ENCODE results near the gene SYPL2.
"Not testable (repeated sequence)": the region's sequence is repeated elsewhere in the genome, so short reads cannot be mapped to it uniquely, and the experiment has no call there.

SYPL2 gene

DNA sequence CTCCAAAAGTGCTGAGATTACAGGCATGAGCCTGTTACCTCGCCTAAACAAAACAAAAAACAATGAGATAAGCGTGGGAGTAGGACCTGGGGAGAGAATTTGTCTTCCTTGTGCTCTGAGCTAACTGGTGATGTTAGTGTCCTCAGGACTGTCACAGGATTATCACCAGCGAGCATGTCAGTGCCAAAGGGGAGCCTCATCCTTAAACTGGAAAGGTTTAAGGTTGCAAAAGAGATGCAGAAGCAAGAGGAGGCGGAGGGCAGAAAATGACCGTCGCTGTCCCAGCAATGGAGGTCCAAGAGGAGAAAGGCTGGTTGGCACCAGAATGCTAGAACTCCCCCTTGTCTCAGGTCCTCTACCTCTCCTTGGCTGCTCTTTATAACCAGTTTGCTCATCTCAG is 3.9 kb downstream of the SYPL2 start:
- Histone ChIP-seq H3K27me3 (ENCODE audit: control insufficient read depth, low read length) (peaks cover 31% of the 10 kb centered on the region), H3K36me3 (ENCODE audit: control insufficient read depth, low read length) (no peaks in the 10 kb centered on the region), H3K4me3 (ENCODE audit: low read length) (no peak overlapping the region), H3K79me2 (ENCODE audit: control insufficient read depth, low read length) (no peaks in the 10 kb centered on the region), H3K4me1 (ENCODE audit: control insufficient read depth, low read length) (no peaks in the 10 kb centered on the region), H3K27ac (ENCODE audit: low read depth, low read length) (no peak overlapping the region), H3K9me2 (replicated peaks; ENCODE audit: control insufficient read depth, low read length) (no peaks in the 10 kb centered on the region), H3F3A (ENCODE audit: control insufficient read depth, insufficient read depth) (no peaks in the 10 kb centered on the region), H3K9me3 (ENCODE audit: control insufficient read depth, insufficient read depth, low read length) (no peaks in the 10 kb centered on the region), H4K20me1 (ENCODE audit: control insufficient read depth, insufficient read depth, low read depth, low read length) (no peaks in the 10 kb centered on the region), H3K4me2 (ENCODE audit: low read length) (no peak overlapping the region)
- no peak for TF ChIP-seq EZH2phosphoT487 (IDR thresholded peaks at IDR 0.05; ENCODE audit: borderline replicate concordance, low read length)
- TF ChIP-seq, protein P1, sequence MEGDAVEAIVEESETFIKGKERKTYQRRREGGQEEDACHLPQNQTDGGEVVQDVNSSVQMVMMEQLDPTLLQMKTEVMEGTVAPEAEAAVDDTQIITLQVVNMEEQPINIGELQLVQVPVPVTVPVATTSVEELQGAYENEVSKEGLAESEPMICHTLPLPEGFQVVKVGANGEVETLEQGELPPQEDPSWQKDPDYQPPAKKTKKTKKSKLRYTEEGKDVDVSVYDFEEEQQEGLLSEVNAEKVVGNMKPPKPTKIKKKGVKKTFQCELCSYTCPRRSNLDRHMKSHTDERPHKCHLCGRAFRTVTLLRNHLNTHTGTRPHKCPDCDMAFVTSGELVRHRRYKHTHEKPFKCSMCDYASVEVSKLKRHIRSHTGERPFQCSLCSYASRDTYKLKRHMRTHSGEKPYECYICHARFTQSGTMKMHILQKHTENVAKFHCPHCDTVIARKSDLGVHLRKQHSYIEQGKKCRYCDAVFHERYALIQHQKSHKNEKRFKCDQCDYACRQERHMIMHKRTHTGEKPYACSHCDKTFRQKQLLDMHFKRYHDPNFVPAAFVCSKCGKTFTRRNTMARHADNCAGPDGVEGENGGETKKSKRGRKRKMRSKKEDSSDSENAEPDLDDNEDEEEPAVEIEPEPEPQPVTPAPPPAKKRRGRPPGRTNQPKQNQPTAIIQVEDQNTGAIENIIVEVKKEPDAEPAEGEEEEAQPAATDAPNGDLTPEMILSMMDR (IDR thresholded peaks at IDR 0.05; ENCODE audit: low read depth, low read length, poor library complexity, severe bottlenecking), result no peak

DNA sequence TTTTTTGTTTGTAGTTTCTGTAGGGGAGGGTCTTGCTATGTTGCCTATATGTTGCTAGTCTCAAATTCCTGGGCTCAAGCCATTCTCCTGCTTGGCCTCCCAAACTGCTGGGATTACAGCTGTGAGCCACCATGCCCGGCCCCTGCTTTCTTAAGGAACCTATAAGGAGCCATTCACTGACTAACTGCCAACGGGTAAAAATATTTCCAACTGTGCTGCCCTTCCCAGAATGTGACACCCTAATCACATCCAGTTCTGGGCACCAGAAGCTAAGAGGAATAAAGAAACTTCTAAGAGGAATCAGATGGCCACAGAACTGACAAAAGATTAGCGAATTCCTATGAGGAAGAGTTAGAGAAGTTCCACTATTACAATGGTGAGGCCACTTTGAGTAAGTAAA is 6.4 kb downstream of the SYPL2 start:
- no peaks in the 10 kb centered on the region for H3K9me3 ChIP-seq (ENCODE audit: control insufficient read depth, insufficient read depth, low read length)
- no peak overlapping the region for H3K4me3 ChIP-seq (ENCODE audit: low read length)
- no peaks in the 10 kb centered on the region for H3K9me2 ChIP-seq (replicated peaks; ENCODE audit: control insufficient read depth, low read length)
- H3K27me3 ChIP-seq (ENCODE audit: control insufficient read depth, low read length), result peaks cover 42% of the 10 kb centered on the region
- no peak overlapping the region for H3K27ac ChIP-seq (ENCODE audit: low read depth, low read length)
- H4K20me1 ChIP-seq (ENCODE audit: control insufficient read depth, insufficient read depth, low read depth, low read length), result no peaks in the 10 kb centered on the region
- H3F3A ChIP-seq (ENCODE audit: control insufficient read depth, insufficient read depth), result no peaks in the 10 kb centered on the region
- H3K4me2 ChIP-seq (ENCODE audit: low read length), result no peak overlapping the region
- H3K36me3 ChIP-seq (ENCODE audit: control insufficient read depth, low read length), result no peaks in the 10 kb centered on the region
- TF ChIP-seq, protein P1 (IDR thresholded peaks at IDR 0.05; ENCODE audit: low read depth, low read length, poor library complexity, severe bottlenecking), result no peak
- TF ChIP-seq EZH2phosphoT487 (IDR thresholded peaks at IDR 0.05; ENCODE audit: borderline replicate concordance, low read length), result no peak
- no peaks in the 10 kb centered on the region for H3K4me1 ChIP-seq (ENCODE audit: control insufficient read depth, low read length)
- H3K79me2 ChIP-seq (ENCODE audit: control insufficient read depth, low read length), result no peaks in the 10 kb centered on the region

DNA sequence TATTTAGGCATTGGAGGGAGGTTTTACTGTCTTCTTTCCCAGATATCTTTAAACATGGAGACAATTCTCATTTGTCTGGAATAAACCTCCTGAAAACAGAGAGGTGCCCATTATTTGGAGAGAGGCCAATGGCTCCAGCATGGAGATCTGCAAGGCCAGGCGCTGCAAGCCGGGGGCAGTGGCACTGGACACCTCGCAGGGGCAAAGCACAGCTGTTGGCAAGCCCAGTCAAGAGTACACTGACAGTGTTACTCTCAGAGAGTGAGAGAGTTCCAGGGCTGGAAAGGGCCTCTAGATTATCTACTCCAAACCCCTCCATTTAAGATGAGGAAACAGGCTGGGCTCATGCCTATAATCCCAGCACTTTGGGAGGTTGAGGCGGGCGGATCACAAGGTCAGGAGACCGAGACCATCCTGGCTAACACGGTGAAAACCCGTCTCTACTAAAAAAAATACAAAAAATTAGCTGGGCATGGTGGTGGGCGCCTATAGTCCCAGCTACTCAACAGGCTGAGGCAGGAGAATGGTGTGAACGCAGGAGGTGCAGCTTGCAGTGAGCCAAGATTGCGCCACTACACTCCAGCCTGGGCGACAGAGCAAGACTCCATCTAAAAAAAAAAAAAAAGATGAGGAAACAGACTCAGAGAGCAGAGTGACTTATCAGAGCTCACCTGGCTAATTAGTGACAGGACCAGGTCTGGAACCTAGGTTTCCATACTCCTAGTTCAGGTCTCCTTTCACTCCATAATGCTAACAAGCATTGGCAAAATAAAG is 7.1 kb downstream of the SYPL2 start:
- H3F3A ChIP-seq (ENCODE audit: control insufficient read depth, insufficient read depth); H3K4me2 ChIP-seq (ENCODE audit: low read length); H3K9me2 ChIP-seq (replicated peaks; ENCODE audit: control insufficient read depth, low read length); H3K4me1 ChIP-seq (ENCODE audit: control insufficient read depth, low read length); H3K4me3 ChIP-seq (ENCODE audit: low read length); H3K36me3 ChIP-seq (ENCODE audit: control insufficient read depth, low read length); H3K79me2 ChIP-seq (ENCODE audit: control insufficient read depth, low read length); H4K20me1 ChIP-seq (ENCODE audit: control insufficient read depth, insufficient read depth, low read depth, low read length); H3K9me3 ChIP-seq (ENCODE audit: control insufficient read depth, insufficient read depth, low read length); H3K27ac ChIP-seq (ENCODE audit: low read depth, low read length): not testable (repeated sequence)
- peaks cover 40% of the 10 kb centered on the region for H3K27me3 ChIP-seq (ENCODE audit: control insufficient read depth, low read length)

DNA sequence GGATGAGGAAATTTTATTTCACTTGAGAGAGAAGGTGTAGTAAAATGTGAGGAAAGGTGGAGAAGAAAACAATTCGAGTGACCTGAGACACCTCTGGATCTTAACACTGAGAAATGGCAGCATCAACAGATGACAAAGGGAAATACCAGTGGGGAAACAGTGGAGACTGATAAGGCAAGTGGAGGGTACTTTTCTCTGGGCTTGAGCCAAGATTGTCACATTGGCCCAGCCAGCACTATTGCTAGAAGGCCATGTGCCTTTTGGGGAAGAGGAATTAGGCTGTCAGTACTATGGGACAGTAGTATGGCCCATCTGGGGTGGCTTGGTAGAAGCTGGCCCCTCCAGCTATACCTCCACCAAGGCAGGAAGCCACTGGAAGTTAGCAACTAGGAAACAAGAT is 8.4 kb downstream of the SYPL2 start:
- TF ChIP-seq, protein P1 (IDR thresholded peaks at IDR 0.05; ENCODE audit: low read depth, low read length, poor library complexity, severe bottlenecking), result no peak
- no peak for TF ChIP-seq EZH2phosphoT487 (IDR thresholded peaks at IDR 0.05; ENCODE audit: borderline replicate concordance, low read length)
- Histone ChIP-seq H3K79me2 (ENCODE audit: control insufficient read depth, low read length) (no peaks in the 10 kb centered on the region), H3K27me3 (ENCODE audit: control insufficient read depth, low read length) (peaks cover 42% of the 10 kb centered on the region), H3K9me3 (ENCODE audit: control insufficient read depth, insufficient read depth, low read length) (no peaks in the 10 kb centered on the region), H4K20me1 (ENCODE audit: control insufficient read depth, insufficient read depth, low read depth, low read length) (no peaks in the 10 kb centered on the region), H3K27ac (ENCODE audit: low read depth, low read length) (no peak overlapping the region), H3K4me3 (ENCODE audit: low read length) (no peak overlapping the region), H3K36me3 (ENCODE audit: control insufficient read depth, low read length) (no peaks in the 10 kb centered on the region), H3K4me2 (ENCODE audit: low read length) (no peak overlapping the region), H3K9me2 (replicated peaks; ENCODE audit: control insufficient read depth, low read length) (no peaks in the 10 kb centered on the region), H3F3A (ENCODE audit: control insufficient read depth, insufficient read depth) (no peaks in the 10 kb centered on the region), H3K4me1 (ENCODE audit: control insufficient read depth, low read length) (no peaks in the 10 kb centered on the region)
